ENCODE data around the gene PASD1. TPM values are rescaled to one million over a fixed set of nuclear protein-coding genes. Genes with fewer than 3 reads are reported as not detected.

The PASD1 gene
- total and polyA plus RNA-seq, 10 of the 15 experiments (the other 5 are each of a cell fraction or from before 2014, with no cell fraction given), result under 0.01 to 0.01 TPM; not detected in 8

- TF ChIP-seq CUX1 (IDR thresholded peaks at IDR 0.05; ENCODE audit: insufficient replicate concordance, low read depth, low read length) (no peak), RB1 (IDR thresholded peaks at IDR 0.05; ENCODE audit: borderline replicate concordance) (no peak), SUPT20H (IDR thresholded peaks at IDR 0.05; ENCODE audit: borderline replicate concordance, control insufficient read depth, low read depth, low read length) (no peak), TCF3 (IDR thresholded peaks at IDR 0.05; ENCODE audit: borderline replicate concordance, insufficient read depth, low read depth, low read length) (no peak), CBFB (IDR thresholded peaks at IDR 0.05; ENCODE audit: low read depth) (no peak), REST (IDR thresholded peaks at IDR 0.05; ENCODE audit: low read depth, low read length) (no peak), ZNF207 (IDR thresholded peaks at IDR 0.05; ENCODE audit: borderline replicate concordance) (no peak), POU2F2 (IDR thresholded peaks at IDR 0.05; ENCODE audit: borderline replicate concordance, low read depth, low read length) (no peak), GATAD2B (conservative IDR thresholded peaks at IDR 0.05; ENCODE audit: low read depth) (no peak), POLR2A (IDR thresholded peaks at IDR 0.05; ENCODE audit: low read depth, low read length) (no peak), STAT3 (IDR thresholded peaks at IDR 0.05; ENCODE audit: low read depth, low read length) (no peak)
Measured at GRCh38 chrX:151700581-151700980, 137.1 kb downstream of the PASD1 start (continued).
